Stimulated activated CD8-positive, alpha-beta memory T cell treated with anti-CD3 and anti-CD28 coated beads, Interleukin-4, amount 100 ng/mL, for 48 hours (primary cell): ENCODE data around the gene ANKRD28.

Experiments used
- DNase-seq: peaks from one replicate; pipeline ENCODE4 v3.0.0-alpha.2; 2020

The ANKRD28 gene

GRCh38 chr3:15716178-15716577 is 81.6 kb downstream of the ANKRD28 start:
- no peak for DNase-seq

DNA sequence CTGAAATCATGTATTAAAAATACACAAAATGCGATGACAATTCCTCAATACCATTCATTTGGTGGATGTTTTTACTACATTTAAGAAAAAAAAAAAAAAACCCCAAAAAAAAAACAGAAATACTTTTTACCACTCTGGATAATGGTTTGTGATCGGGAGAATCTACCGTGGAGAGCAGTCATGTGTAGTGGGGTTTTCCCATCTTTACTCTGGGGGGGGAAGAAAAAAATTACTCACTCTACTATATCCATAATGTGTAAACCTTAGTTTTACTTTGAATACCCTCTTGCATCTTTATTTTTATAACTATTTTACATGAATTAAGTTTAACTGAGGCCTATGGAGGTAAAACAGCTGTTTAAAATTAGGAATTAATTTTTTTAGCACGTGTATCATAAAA is 83.3 kb downstream of the ANKRD28 start:
- no peak for DNase-seq

DNA sequence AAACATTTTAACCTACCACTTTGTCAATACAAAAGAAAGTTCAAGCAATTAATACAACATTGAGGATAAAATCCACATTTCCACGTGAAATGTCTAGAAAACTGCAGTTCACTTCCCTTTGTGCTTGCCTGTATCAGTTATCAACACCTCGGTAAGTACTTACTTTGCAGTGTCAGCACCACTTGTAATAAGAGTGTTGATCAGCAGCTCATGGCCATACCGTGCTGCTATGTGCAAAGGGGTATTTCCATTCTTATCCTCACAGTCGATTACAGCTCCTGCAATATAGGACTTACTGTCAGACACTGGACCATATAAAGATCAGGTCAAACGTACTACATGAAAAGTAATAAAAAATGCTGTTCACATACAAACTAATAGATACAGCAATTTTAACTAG is 84.4 kb downstream of the ANKRD28 start:
- DNase-seq: no peak

DNA sequence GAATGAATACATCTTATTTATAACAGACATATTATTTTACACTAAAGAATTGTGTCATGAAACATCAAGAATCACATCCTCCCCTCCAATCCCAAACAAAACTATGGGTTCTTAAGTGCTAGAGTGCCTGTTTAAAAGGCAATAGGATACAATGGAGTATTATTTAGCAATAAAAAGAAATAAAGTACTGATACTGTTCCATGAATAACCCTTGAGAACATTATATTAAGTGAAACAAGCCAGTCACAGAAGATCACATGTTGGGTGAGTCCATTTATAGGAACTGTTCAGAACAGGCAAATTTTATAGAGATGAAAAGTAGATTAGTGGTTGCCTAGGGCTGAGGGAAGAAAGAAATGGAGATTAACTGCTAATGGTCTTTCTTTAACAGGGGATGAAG is 86.5 kb downstream of the ANKRD28 start:
- DNase-seq: no peak

GRCh38 chr3:15708882-15709677 is 88.7 kb downstream of the ANKRD28 start:
- no peak for DNase-seq

GRCh38 chr3:15707779-15708178 is 90.0 kb downstream of the ANKRD28 start:
- no peak for DNase-seq

DNA sequence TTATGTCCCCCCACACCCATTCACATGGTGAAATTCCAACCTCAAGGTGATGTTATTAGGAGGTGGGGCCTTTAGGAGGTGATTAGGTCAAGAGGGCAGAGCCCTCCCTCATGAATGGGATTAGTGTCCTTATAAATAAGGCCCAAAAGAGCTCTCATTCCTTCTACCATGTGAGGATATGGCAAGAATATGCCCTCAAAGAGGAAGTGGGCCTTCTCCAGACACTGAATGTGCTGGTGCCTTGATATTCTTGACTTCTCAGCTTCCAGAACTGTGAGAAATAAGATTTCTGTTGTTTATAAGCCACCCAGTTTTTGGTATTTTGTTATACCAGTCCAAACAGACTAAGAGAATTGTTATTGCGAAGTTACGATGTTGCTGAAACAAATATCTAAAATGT is 94.4 kb downstream of the ANKRD28 start:
- no peak for DNase-seq

DNA sequence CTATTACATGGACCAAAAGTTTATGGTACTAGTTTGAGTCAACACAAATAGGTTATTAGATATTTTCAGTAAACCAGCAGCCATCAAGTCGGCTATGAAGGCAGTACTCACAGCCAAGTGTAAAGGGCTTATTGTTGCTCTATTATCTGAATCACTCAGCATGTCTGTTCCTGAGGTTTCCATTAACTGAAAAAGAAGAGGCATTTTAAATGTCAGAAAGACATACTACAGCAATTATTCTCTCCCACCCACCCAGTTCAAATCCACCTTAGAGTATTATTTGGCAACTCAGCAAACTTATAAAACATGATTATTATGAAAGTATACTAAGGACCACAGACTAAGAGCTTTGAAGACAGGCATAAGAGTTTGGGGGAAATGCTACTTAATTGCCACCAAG is 103.2 kb downstream of the ANKRD28 start:
- DNase-seq: no peak

GRCh38 chr3:15693355-15693754 is 104.4 kb downstream of the ANKRD28 start:
- DNase-seq: no peak

GRCh38 chr3:15690748-15691147 is 107.0 kb downstream of the ANKRD28 start:
- no peak for DNase-seq

GRCh38 chr3:15690230-15690629 is 107.5 kb downstream of the ANKRD28 start:
- no peak for DNase-seq

DNA sequence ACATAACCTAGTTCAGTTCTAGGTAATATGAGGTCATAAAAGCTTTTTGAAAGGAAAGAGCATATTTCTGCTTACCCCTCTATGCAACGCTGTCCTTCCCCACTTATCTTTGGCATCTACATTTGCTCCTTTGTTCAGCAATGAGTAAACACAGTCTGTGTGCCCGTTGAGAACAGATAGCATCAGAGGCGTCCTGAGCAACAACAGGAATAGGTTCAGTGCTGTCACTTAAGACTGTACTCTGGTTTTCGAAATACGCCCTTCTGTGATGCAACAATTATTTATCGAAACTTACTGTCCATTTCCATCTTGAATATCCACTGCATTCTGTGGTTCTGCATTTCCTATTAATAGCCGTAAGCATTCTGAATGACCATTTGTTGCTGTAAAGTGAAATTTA is 111.9 kb downstream of the ANKRD28 start:
- DNase-seq: no peak

GRCh38 chr3:15683253-15683652 is 114.5 kb downstream of the ANKRD28 start:
- no peak for DNase-seq

GRCh38 chr3:15682561-15683185 is 115.1 kb downstream of the ANKRD28 start:
- no peak for DNase-seq

- DNase-seq: no peak
Measured at GRCh38 chr3:15681668-15682067, 116.1 kb downstream of the ANKRD28 start.

- DNase-seq: no peak
Measured at GRCh38 chr3:15679306-15679705, 118.5 kb downstream of the ANKRD28 start.

- no peak for DNase-seq
Measured at GRCh38 chr3:15676259-15676658, 121.5 kb downstream of the ANKRD28 start.

- no peak for DNase-seq
Measured at GRCh38 chr3:15673536-15673935, 124.2 kb downstream of the ANKRD28 start.

GRCh38 chr3:15667484-15667883 is 130.3 kb downstream of the ANKRD28 start:
- DNase-seq: no peak

DNA sequence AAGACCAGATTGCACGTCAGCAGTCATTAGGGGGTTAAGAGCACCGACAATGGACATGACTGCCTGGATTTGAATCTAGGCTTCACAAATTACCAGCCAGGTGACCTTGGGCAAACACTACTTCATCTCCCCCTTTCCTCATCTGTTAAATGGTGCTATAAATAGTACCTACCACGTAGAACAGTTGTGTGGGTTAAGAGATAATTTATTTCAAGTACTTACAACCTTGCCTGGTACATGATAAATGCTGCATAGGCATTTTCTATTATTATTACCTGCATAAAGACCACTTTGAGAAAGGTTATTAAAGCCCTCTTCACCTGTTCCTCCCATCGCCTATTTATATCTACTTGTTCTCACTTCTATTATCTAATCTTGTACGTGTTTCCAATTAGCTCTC is 131.5 kb downstream of the ANKRD28 start:
- no peak for DNase-seq

DNA sequence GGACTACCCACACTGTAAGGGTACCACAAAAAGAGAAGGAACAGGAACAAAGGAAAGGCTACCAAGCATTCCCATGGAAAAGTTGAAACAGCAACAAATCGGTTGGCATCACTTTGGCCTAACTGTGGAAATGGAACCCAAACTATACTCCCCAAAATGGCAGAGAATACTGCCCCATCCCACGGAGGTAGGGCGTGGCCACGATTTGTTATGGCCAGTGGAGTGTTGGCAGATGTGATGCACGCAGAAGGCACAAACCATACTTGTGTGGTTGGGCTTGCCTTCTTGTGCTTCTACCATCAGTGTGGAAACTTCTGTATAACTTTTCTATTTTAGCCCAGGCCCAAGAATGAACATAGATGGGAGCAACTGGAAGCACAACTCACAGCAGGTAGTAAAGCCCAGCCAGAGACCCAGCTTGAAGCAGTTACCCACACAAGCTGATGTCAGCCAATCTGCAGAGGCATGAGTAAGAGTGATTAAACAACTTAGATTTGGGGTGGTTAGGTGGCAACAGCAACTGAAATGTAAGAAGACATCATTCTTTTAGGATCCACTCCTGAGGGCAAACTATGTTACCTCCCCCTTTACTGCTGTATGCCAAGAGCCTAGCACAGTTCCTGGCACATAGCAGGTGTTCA is 132.1 kb downstream of the ANKRD28 start:
- no peak for DNase-seq

GRCh38 chr3:15664144-15664543 is 133.6 kb downstream of the ANKRD28 start:
- no peak for DNase-seq

GRCh38 chr3:15660055-15660935 is 137.5 kb downstream of the ANKRD28 start:
- no peak for DNase-seq
